Erythroblast (primary cell): ENCODE data around the gene AUTS2.

Source experiments
- GATA1 ChIP-seq: IDR thresholded peaks from 2 replicates; pipeline ENCODE4 v1.6.1; 2011; ENCODE audit warnings: low read depth, mild to moderate bottlenecking, control low read depth, low read length, moderate library complexity
- POLR2A ChIP-seq: IDR thresholded peaks from 2 replicates; pipeline ENCODE4 v1.6.1; 2011; ENCODE audit warnings: mild to moderate bottlenecking, low read length

DNA sequence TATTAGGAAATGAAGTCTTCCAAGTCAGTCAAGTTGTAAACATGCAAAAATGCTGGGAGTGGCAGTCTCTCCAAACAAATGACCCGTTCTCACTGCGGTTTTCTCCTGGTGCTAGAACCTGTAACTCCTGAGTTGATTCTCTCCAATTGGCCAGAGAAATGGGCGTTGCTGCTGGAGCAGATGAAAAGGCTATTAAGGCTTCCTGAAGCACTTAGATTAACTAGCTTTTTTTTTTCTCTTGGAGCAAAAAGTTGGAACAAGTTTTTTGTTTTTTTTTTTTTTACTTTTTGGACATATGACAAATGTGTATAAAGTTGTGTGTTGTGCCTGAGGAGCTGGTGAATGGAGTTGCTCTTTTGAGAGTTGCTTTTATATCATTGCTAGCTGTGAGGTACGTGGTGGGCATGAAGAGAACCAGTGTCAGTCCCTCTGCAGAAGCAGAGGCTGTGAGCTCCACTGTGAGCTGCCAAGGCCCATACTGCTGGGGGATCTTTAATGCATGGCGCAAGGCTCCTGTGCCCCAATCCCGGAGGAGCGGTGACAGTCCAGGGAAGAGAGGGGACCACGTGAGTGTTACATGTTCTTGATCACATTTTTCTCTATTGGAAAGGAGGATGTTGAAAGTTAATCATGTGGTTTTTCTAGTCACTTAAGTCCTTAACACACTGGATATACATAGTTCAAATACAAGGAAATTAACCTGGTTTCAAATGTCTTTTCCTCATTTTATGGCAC is 1140.0 kb downstream of the AUTS2 start:
- no peak for TF ChIP-seq POLR2A
- no peak for TF ChIP-seq GATA1
